Activated naive CD8-positive, alpha-beta T cell (primary cell): ENCODE results near the gene DAND5.
"Not testable (repeated sequence)": the region's sequence is repeated elsewhere in the genome, so short reads cannot be mapped to it uniquely, and the experiment has no call there.

Experiments used
- H3K27ac Mint-ChIP-seq: one replicate; pipeline ENCODE4 v1.8.0; 2021; ENCODE audit warnings: mixed read lengths
- H3K27me3 Mint-ChIP-seq: one replicate; pipeline ENCODE4 v1.8.0; 2021; ENCODE audit warnings: mixed read lengths
- H3K36me3 Mint-ChIP-seq: one replicate; pipeline ENCODE4 v1.8.0; 2021; ENCODE audit warnings: mixed read lengths
- H3K4me1 Mint-ChIP-seq: one replicate; pipeline ENCODE4 v1.8.0; 2021; ENCODE audit warnings: low read depth, mixed read lengths
- H3K4me3 Mint-ChIP-seq: one replicate; pipeline ENCODE4 v1.8.0; 2021; ENCODE audit warnings: mild to moderate bottlenecking, mixed read lengths
- H3K9me3 Mint-ChIP-seq: one replicate; pipeline ENCODE4 v1.8.0; 2021; ENCODE audit warnings: low read depth, mixed read lengths

DAND5 gene

DNA sequence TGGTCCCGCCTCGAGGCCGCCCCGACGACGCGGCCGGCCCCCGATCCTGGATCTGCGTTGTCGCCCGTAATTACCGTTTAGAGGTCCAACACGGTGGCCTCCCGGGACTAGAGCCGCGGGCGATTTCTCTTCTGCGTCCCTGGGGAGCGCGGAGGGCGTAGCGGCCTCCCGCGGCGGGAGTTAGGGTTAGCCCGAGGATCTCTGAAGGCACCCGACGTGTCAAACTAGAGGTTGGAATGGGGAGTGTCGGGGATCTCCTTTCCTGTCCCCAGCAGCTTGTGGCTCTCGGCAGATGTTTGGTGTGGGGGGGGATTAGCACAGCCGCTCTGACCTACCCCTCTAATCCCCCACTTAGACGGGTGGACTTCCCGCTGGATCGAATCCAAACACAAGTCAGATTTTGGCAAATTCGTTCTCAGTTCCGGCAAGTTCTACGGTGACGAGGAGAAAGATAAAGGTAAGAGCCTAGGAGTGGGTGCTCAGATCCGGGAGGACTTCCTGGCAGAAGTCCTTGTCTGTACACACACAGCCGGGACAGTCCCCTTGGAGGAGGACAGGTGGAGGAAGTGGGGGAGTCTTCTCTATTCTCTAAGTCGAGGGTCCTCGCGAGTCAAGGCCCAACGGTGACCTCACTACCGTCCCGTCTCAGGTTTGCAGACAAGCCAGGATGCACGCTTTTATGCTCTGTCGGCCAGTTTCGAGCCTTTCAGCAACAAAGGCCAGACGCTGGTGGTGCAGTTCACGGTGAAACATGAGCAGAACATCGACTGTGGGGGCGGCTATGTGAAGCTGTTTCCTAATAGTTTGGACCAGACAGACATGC is 30.4 kb upstream of the DAND5 start:
- H3K27me3 Mint-ChIP-seq, result no peaks in the 10 kb centered on the region
- H3K4me3 Mint-ChIP-seq, result peak overlapping the region; percentile 99
- peak overlapping the region; percentile 98 for H3K27ac Mint-ChIP-seq
- H3K9me3 Mint-ChIP-seq, result no peaks in the 10 kb centered on the region
- H3K4me1 Mint-ChIP-seq, result peaks cover 51% of the 10 kb centered on the region
- H3K36me3 Mint-ChIP-seq, result peaks cover 13% of the 10 kb centered on the region

DNA sequence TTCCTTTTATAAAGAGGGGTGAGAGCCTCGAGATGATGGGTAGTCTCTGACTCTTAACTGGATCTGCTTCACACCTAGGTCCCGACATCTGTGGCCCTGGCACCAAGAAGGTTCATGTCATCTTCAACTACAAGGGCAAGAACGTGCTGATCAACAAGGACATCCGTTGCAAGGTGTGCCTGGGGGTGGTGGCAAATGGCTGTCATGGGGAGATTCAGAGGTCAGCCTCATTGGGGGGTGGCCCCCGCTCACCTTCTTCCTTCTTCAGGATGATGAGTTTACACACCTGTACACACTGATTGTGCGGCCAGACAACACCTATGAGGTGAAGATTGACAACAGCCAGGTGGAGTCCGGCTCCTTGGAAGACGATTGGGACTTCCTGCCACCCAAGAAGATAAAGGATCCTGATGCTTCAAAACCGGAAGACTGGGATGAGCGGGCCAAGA is 29.4 kb upstream of the DAND5 start:
- H3K4me1 Mint-ChIP-seq, result peaks cover 56% of the 10 kb centered on the region
- peak overlapping the region; percentile 98 for H3K27ac Mint-ChIP-seq
- peaks cover 13% of the 10 kb centered on the region for H3K36me3 Mint-ChIP-seq

DNA sequence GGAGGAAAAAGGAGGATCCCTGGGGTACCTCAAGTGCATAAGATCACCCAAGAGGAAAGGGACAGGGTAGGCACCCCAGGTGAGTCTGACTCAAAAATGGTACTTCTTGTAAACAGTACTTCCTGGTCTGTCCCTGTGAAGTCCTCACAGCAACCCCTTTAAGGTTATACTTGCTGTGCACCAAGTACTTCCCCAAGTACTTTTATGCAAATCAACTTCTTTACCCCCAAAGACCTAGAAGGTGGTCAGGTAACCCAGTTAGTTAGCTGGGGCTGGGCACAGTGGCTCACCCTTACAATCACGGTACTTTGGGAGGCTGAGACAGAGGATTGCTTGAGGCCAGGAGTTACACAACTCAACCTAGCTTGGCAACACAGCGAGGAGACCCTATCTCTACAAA is 28.5 kb upstream of the DAND5 start:
- H3K27ac Mint-ChIP-seq, result peak overlapping the region; percentile 82
- H3K4me3 Mint-ChIP-seq, result peak overlapping the region; percentile 99
- H3K27me3 Mint-ChIP-seq, result no peaks in the 10 kb centered on the region
- H3K36me3 Mint-ChIP-seq, result peaks cover 13% of the 10 kb centered on the region
- H3K4me1 Mint-ChIP-seq, result peaks cover 59% of the 10 kb centered on the region
- no peaks in the 10 kb centered on the region for H3K9me3 Mint-ChIP-seq

More for the DNA sequence above, 29.4 kb upstream of the DAND5 start:
- no peaks in the 10 kb centered on the region for H3K9me3 Mint-ChIP-seq
- H3K4me3 Mint-ChIP-seq, result peak overlapping the region; percentile 99
- H3K27me3 Mint-ChIP-seq, result no peaks in the 10 kb centered on the region

- Mint-ChIP-seq H3K27ac (peak overlapping the region; percentile 70), H3K4me3 (peak overlapping the region; percentile 67), H3K4me1 (peaks cover 59% of the 10 kb centered on the region), H3K36me3 (peaks cover 16% of the 10 kb centered on the region), H3K9me3 (no peaks in the 10 kb centered on the region), H3K27me3 (no peaks in the 10 kb centered on the region)
These were observed 25.8 kb upstream of the DAND5 start for GRCh38 chr19:12943437-12944044.

DNA sequence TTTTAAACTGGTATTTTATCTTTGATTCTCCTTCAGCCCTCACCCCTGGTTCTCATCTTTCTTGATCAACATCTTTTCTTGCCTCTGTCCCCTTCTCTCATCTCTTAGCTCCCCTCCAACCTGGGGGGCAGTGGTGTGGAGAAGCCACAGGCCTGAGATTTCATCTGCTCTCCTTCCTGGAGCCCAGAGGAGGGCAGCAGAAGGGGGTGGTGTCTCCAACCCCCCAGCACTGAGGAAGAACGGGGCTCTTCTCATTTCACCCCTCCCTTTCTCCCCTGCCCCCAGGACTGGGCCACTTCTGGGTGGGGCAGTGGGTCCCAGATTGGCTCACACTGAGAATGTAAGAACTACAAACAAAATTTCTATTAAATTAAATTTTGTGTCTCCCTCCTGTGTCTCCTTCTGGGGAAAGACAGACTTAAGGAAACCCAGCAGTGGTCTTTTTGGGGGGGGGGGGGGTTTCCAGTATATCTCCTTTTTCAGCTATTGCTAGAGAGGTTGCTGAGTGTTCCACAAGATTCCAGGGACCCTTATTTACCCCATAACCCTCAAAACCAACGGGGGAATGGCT is 25.2 kb upstream of the DAND5 start:
- Mint-ChIP-seq H3K4me3 (no peak overlapping the region), H3K4me1 (peaks cover 59% of the 10 kb centered on the region), H3K27ac (peak overlapping the region; percentile 94), H3K27me3 (no peaks in the 10 kb centered on the region), H3K9me3 (no peaks in the 10 kb centered on the region), H3K36me3 (peaks cover 13% of the 10 kb centered on the region)

- H3K4me1 Mint-ChIP-seq, result peaks cover 49% of the 10 kb centered on the region
- H3K9me3 Mint-ChIP-seq, result no peaks in the 10 kb centered on the region
- peak within 1 kb of the TSS; percentile 91 for H3K4me3 Mint-ChIP-seq
- no peaks in the 10 kb centered on the region for H3K27me3 Mint-ChIP-seq
- H3K27ac Mint-ChIP-seq, result peak within 1 kb of the TSS; percentile 94
- H3K36me3 Mint-ChIP-seq, result peaks cover 8% of the 10 kb centered on the region
These were observed 23.8 kb upstream of the DAND5 start, which contains the start of gene RAD23A for GRCh38 chr19:12945479-12946091. RAD23A (plus strand) TSS chr19:12945862; CDS start chr19:12945949, 87 bp downstream.

GRCh38 chr19:12946092-12946721 is 23.2 kb upstream of the DAND5 start:
- H3K4me3 Mint-ChIP-seq, result peak overlapping the region; percentile 91
- peaks cover 44% of the 10 kb centered on the region for H3K4me1 Mint-ChIP-seq
- no peaks in the 10 kb centered on the region for H3K27me3 Mint-ChIP-seq
- peaks cover 8% of the 10 kb centered on the region for H3K36me3 Mint-ChIP-seq
- H3K9me3 Mint-ChIP-seq, result no peaks in the 10 kb centered on the region
- peak overlapping the region; percentile 92 for H3K27ac Mint-ChIP-seq

DNA sequence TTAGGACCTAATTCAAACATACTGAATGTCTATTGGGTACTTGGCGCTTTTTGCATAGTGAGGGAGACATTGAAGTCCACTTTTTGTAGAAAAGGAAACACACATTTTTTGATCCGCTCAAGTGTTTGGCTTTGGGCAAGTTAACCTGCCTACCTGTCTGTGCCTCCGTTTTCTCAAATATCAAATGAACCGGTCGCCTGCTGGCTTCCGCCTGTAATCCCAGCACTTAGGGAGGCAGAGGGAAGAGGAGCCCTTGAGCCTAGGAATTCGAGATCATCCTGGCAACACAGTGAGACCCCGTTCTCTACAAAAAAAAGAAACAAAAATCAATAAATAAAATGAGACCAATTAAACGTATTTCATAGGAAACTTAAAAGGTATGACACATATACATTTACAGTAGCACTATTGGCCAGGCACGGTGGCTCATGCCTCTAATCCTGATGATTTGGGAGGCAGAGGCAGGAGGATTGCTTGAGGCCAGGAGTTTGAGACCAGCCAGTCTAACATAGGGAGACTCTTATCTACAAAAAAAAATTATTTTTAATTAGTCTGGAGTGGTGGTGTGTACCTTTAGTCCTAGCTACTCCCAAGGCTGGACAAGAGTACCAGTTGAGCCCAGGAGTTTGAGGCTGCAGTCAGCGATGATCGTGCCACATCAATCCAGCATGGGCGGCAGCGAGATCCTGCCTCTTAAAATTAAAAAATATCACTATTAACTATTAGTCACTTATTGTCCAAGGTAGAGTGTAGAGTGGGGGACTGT is 22.5 kb upstream of the DAND5 start:
- H3K36me3 Mint-ChIP-seq, result peaks cover 8% of the 10 kb centered on the region
- H3K4me1 Mint-ChIP-seq, result peaks cover 41% of the 10 kb centered on the region
- H3K4me3 Mint-ChIP-seq, result peak overlapping the region; percentile 91
- no peaks in the 10 kb centered on the region for H3K27me3 Mint-ChIP-seq
- no peaks in the 10 kb centered on the region for H3K9me3 Mint-ChIP-seq
- H3K27ac Mint-ChIP-seq, result peak overlapping the region; percentile 92

DNA sequence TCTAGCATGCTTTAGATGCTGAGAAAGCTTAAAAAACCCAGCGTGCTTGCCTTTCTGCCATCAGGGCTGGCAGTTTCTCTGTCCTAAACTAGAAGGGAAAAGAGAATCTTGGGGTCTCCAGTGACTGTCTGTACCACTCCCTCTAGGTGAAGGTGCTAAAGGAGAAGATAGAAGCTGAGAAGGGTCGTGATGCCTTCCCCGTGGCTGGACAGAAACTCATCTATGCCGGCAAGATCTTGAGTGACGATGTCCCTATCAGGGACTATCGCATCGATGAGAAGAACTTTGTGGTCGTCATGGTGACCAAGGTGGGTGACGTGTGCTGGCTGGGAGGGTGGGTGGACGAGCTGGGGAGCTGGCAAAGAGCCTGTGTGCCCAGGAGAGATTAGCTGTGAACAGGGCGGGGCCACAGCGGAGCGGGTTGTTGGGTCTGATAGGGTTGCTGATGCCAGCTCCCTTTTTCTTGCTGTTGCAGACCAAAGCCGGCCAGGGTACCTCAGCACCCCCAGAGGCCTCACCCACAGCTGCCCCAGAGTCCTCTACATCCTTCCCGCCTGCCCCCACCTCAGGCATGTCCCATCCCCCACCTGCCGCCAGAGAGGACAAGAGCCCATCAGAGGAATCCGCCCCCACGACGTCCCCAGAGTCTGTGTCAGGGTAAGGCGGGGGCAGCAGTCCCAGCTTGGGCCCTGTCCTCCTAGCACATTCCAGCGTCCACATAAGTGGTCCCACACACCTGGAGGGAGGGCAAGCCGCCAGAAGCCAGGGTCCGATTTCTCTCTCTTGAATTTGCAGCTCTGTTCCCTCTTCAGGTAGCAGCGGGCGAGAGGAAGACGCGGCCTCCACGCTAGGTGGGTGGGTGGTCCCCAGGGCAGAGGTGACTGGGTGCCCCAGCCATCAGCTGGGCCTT is 21.4 kb upstream of the DAND5 start:
- Mint-ChIP-seq H3K27me3 (no peaks in the 10 kb centered on the region), H3K36me3 (peaks cover 8% of the 10 kb centered on the region), H3K27ac (peak overlapping the region; percentile 70), H3K4me1 (peaks cover 35% of the 10 kb centered on the region), H3K9me3 (no peaks in the 10 kb centered on the region), H3K4me3 (peak overlapping the region; percentile 57)

GRCh38 chr19:12948612-12949362 is 20.6 kb upstream of the DAND5 start:
- peaks cover 29% of the 10 kb centered on the region for H3K4me1 Mint-ChIP-seq
- peak overlapping the region; percentile 22 for H3K27ac Mint-ChIP-seq
- no peaks in the 10 kb centered on the region for H3K9me3 Mint-ChIP-seq
- H3K36me3 Mint-ChIP-seq, result peaks cover 8% of the 10 kb centered on the region
- peak overlapping the region; percentile 42 for H3K4me3 Mint-ChIP-seq
- no peaks in the 10 kb centered on the region for H3K27me3 Mint-ChIP-seq

GRCh38 chr19:12949363-12950283 is 19.8 kb upstream of the DAND5 start:
- Mint-ChIP-seq H3K36me3 (peaks cover 8% of the 10 kb centered on the region), H3K27me3 (no peaks in the 10 kb centered on the region), H3K27ac (peak overlapping the region; percentile 86), H3K4me3 (peak overlapping the region; percentile 30), H3K9me3 (no peaks in the 10 kb centered on the region), H3K4me1 (peaks cover 31% of the 10 kb centered on the region)

DNA sequence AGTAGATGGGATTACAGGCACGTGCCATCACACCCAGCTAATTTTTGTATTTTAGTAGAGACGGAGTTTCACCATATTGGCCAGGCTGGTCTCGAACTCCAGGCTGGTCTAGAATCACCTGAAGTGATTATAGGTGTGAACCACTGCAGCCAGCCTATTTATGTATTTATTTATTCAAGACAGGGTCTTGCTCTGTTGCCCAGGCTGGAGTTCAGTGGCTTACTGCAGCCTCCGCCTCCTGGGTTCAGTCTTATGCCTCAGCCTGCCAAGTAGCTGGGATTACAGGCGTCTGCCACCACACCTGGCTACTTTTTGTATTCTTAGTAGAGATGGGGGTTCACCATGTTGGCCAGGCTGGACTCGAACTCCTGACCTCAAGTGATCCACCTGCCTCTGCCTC is 17.3 kb upstream of the DAND5 start:
- not testable (repeated sequence) for H3K36me3 Mint-ChIP-seq, H3K27me3 Mint-ChIP-seq, H3K9me3 Mint-ChIP-seq, H3K4me3 Mint-ChIP-seq
- H3K27ac Mint-ChIP-seq, result peak overlapping the region; percentile 41
- H3K4me1 Mint-ChIP-seq, result peaks cover 35% of the 10 kb centered on the region
